ENCODE data around the gene DTWD2.
"Not testable (repeated sequence)": the region's sequence is repeated elsewhere in the genome, so short reads cannot be mapped to it uniquely, and the experiment has no call there.

DTWD2 gene

DNA sequence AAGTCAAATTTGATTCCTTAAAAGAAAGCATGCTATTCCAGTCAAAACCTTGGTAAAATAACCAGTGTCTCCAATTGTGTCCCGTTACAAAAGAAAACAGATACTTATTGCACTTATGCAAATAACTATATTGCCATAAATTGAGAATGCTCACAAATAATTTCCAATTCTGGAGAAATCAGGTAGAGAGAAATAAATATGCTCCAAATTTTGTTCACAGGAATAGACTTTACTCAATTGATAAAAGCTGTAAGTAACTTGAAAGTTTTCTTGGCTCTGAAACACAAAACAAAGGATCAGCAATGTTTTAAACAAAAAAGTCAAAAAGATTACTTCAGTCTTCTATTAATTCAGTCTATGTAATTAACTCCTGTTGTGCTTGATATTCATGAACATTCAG, 7.8 kb upstream of the DTWD2 start:
- Histone ChIP-seq H4K20me1 (ENCODE audit: insufficient read depth, low read length) (no peaks in the 10 kb centered on the region), H3K27me3 (replicated peaks; ENCODE audit: insufficient read depth, low read length) (no peaks in the 10 kb centered on the region), H3K36me3 (replicated peaks; ENCODE audit: insufficient read depth, low read length) (no peaks in the 10 kb centered on the region), H3K9me2 (replicated peaks; ENCODE audit: insufficient read depth, low read length) (no peaks in the 10 kb centered on the region), H3K79me2 (ENCODE audit: low read length) (no peaks in the 10 kb centered on the region), H2AFZ (ENCODE audit: low read length) (no peak overlapping the region), H3F3A (ENCODE audit: insufficient read depth, low read length) (no peaks in the 10 kb centered on the region), H3K27ac (ENCODE audit: low read length) (no peak overlapping the region), H3K4me3 (ENCODE audit: low read length) (no peak overlapping the region), H3K9ac (ENCODE audit: low read length) (no peak overlapping the region), H3K4me2 (ENCODE audit: low read depth, low read length) (no peak overlapping the region), H3K4me1 (ENCODE audit: low read length) (no peaks in the 10 kb centered on the region), H3K9me3 (replicated peaks; ENCODE audit: insufficient read depth, low read length) (no peaks in the 10 kb centered on the region)
- no peak for DNase-seq
- no peak for TF ChIP-seq EZH2 (optimal IDR thresholded peaks at IDR 0.05; ENCODE audit: low read depth, low read length)
- TF ChIP-seq, protein P1, sequence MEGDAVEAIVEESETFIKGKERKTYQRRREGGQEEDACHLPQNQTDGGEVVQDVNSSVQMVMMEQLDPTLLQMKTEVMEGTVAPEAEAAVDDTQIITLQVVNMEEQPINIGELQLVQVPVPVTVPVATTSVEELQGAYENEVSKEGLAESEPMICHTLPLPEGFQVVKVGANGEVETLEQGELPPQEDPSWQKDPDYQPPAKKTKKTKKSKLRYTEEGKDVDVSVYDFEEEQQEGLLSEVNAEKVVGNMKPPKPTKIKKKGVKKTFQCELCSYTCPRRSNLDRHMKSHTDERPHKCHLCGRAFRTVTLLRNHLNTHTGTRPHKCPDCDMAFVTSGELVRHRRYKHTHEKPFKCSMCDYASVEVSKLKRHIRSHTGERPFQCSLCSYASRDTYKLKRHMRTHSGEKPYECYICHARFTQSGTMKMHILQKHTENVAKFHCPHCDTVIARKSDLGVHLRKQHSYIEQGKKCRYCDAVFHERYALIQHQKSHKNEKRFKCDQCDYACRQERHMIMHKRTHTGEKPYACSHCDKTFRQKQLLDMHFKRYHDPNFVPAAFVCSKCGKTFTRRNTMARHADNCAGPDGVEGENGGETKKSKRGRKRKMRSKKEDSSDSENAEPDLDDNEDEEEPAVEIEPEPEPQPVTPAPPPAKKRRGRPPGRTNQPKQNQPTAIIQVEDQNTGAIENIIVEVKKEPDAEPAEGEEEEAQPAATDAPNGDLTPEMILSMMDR (IDR thresholded peaks at IDR 0.05; ENCODE audit: low read length), result no peak
- no peak for TF ChIP-seq EZH2phosphoT487 (IDR thresholded peaks at IDR 0.05; ENCODE audit: low read length)

- no peak for TF ChIP-seq EZH2 (optimal IDR thresholded peaks at IDR 0.05; ENCODE audit: low read depth, low read length)
- TF ChIP-seq EZH2phosphoT487 (IDR thresholded peaks at IDR 0.05; ENCODE audit: low read length), result no peak
- TF ChIP-seq, protein P1 (IDR thresholded peaks at IDR 0.05; ENCODE audit: low read length), result no peak
- no peaks in the 10 kb centered on the region for H3K9me3 ChIP-seq (replicated peaks; ENCODE audit: insufficient read depth, low read length)
- H3K9ac ChIP-seq (ENCODE audit: low read length), result no peak overlapping the region
- no peaks in the 10 kb centered on the region for H4K20me1 ChIP-seq (ENCODE audit: insufficient read depth, low read length)
- no peaks in the 10 kb centered on the region for H3F3A ChIP-seq (ENCODE audit: insufficient read depth, low read length)
- no peak overlapping the region for H3K27ac ChIP-seq (ENCODE audit: low read length)
- no peak overlapping the region for H2AFZ ChIP-seq (ENCODE audit: low read length)
- no peak for DNase-seq
- no peak overlapping the region for H3K4me2 ChIP-seq (ENCODE audit: low read depth, low read length)
- no peaks in the 10 kb centered on the region for H3K36me3 ChIP-seq (replicated peaks; ENCODE audit: insufficient read depth, low read length)
- no peaks in the 10 kb centered on the region for H3K9me2 ChIP-seq (replicated peaks; ENCODE audit: insufficient read depth, low read length)
- no peak overlapping the region for H3K4me3 ChIP-seq (ENCODE audit: low read length)
- H3K27me3 ChIP-seq (replicated peaks; ENCODE audit: insufficient read depth, low read length), result no peaks in the 10 kb centered on the region
- no peaks in the 10 kb centered on the region for H3K4me1 ChIP-seq (ENCODE audit: low read length)
- H3K79me2 ChIP-seq (ENCODE audit: low read length), result no peaks in the 10 kb centered on the region
These were observed 6.2 kb upstream of the DTWD2 start for GRCh38 chr5:118994595-118994994.

DNA sequence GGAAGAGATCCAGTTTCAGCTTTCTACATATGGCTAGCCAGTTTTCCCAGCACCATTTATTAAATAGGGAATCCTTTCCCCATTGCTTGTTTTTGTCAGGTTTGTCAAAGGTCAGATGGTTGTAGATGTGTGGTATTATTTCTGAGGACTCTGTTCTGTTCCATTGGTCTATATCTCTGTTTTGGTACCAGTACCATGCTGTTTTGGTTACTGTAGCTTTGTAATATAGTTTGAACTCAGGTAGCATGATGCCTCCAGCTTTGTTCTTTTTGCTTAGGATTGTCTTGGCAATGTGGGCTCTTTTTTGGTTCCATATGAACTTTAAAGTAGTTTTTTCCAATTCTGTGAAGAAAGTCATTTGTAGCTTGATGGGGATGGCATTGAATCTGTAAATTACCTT, 4.8 kb upstream of the DTWD2 start:
- H3K79me2 ChIP-seq (ENCODE audit: low read length); H4K20me1 ChIP-seq (ENCODE audit: insufficient read depth, low read length); H3K4me1 ChIP-seq (ENCODE audit: low read length); H3F3A ChIP-seq (ENCODE audit: insufficient read depth, low read length); H3K9me3 ChIP-seq (replicated peaks; ENCODE audit: insufficient read depth, low read length); H3K27me3 ChIP-seq (replicated peaks; ENCODE audit: insufficient read depth, low read length); H2AFZ ChIP-seq (ENCODE audit: low read length); H3K9me2 ChIP-seq (replicated peaks; ENCODE audit: insufficient read depth, low read length); H3K27ac ChIP-seq (ENCODE audit: low read length); H3K4me2 ChIP-seq (ENCODE audit: low read depth, low read length); DNase-seq; H3K36me3 ChIP-seq (replicated peaks; ENCODE audit: insufficient read depth, low read length); H3K4me3 ChIP-seq (ENCODE audit: low read length); H3K9ac ChIP-seq (ENCODE audit: low read length): not testable (repeated sequence)

DNA sequence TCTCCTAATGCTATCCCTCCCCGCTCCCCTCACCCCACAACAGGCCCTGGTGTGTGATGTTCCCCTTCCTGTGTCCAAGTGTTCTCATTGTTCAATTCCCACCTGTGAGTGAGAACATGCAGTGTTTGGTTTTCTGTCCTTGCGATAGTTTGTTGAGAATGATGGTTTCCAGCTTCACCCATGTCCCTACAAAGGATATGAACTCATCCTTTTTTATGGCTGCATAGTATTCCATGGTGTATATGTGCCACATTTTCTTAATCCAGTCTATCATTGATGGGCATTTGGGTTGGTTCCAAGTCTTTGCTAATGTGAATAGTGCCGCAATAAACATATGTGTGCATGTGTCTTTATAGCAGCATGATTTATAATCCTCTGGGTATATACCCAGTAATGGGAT, 3.7 kb upstream of the DTWD2 start:
- H3K79me2 ChIP-seq (ENCODE audit: low read length); H3K27me3 ChIP-seq (replicated peaks; ENCODE audit: insufficient read depth, low read length); H3K4me3 ChIP-seq (ENCODE audit: low read length); H3K9me3 ChIP-seq (replicated peaks; ENCODE audit: insufficient read depth, low read length); H2AFZ ChIP-seq (ENCODE audit: low read length); H3K4me1 ChIP-seq (ENCODE audit: low read length); H4K20me1 ChIP-seq (ENCODE audit: insufficient read depth, low read length); H3K9ac ChIP-seq (ENCODE audit: low read length); H3K9me2 ChIP-seq (replicated peaks; ENCODE audit: insufficient read depth, low read length); DNase-seq; H3F3A ChIP-seq (ENCODE audit: insufficient read depth, low read length); H3K4me2 ChIP-seq (ENCODE audit: low read depth, low read length); H3K27ac ChIP-seq (ENCODE audit: low read length); H3K36me3 ChIP-seq (replicated peaks; ENCODE audit: insufficient read depth, low read length): not testable (repeated sequence)

Data from MM.1S (cell line).